ENCODE measurements around the gene TCP1. TPM values are rescaled to one million over a fixed set of nuclear protein-coding genes. Genes with fewer than 3 reads are reported as not detected.
"Not testable (repeated sequence)": the region's sequence is repeated elsewhere in the genome, so short reads cannot be mapped to it uniquely, and the experiment has no call there.

TCP1 gene
- total RNA-seq, 1 experiment from 2014 or later, result 340 TPM

DNA sequence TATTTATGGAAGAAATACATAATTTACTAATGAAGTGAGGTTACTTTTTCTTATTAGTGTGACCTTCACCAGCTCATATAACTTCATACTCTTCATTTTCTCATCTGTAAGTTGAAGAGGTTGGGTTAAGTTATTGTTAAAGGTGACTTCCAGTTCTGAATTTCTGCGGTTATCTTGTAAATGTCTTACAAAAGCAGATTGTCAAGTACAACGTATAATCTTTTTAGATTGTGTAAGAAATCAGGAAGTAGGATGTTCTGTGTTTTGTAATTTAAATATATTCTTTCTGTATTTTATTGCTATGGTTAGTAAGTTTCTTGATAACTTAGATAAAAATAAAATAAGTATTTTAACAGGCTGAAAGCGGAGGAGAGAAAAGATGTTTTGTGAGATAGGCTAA is 50.1 kb downstream of the TCP1 start:
- Histone ChIP-seq H3K36me3 (ENCODE audit: control insufficient read depth, insufficient read depth, low read length) (peaks cover 49% of the 10 kb centered on the region), H3K4me3 (ENCODE audit: low read depth in 2 of 2, low read length in 2 of 2) (no peak overlapping the region), H3K27me3 (ENCODE audit: control insufficient read depth, insufficient read depth, low read length) (no peaks in the 10 kb centered on the region), H3K9me3 (ENCODE audit: control insufficient read depth, insufficient read depth, low read depth, low read length) (no peaks in the 10 kb centered on the region), H3K4me1 (ENCODE audit: control insufficient read depth, insufficient read depth, low read length) (no peaks in the 10 kb centered on the region; the same call in 1 of the 2 replicates), H3K27ac (ENCODE audit: low read length) (no peak overlapping the region)
- intact Hi-C loops (cut with micrococcal nuclease; ENCODE audit: unreplicated experiment), result no loop called here
- DNase-seq (ENCODE audit: low read depth, low spot score) (no peak), ATAC-seq (no peak)
- TSS peak; percentile 9 for BruUV-seq (replicated peaks)
- in situ Hi-C loops (cut with HindIII; ENCODE audit: low pct_unique_long_range_greater_than_20kb, low sequenced_read_pairs), result no loop called here
- ChIA-PET POLR2A (no interaction called here), CTCF (no interaction called here)
- TF ChIP-seq, protein P1, sequence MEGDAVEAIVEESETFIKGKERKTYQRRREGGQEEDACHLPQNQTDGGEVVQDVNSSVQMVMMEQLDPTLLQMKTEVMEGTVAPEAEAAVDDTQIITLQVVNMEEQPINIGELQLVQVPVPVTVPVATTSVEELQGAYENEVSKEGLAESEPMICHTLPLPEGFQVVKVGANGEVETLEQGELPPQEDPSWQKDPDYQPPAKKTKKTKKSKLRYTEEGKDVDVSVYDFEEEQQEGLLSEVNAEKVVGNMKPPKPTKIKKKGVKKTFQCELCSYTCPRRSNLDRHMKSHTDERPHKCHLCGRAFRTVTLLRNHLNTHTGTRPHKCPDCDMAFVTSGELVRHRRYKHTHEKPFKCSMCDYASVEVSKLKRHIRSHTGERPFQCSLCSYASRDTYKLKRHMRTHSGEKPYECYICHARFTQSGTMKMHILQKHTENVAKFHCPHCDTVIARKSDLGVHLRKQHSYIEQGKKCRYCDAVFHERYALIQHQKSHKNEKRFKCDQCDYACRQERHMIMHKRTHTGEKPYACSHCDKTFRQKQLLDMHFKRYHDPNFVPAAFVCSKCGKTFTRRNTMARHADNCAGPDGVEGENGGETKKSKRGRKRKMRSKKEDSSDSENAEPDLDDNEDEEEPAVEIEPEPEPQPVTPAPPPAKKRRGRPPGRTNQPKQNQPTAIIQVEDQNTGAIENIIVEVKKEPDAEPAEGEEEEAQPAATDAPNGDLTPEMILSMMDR (IDR thresholded peaks at IDR 0.05), result no peak
- TF ChIP-seq POLR2AphosphoS5 (IDR thresholded peaks at IDR 0.05; ENCODE audit: low read depth, low read length), result no peak
- TF ChIP-seq SIN3A (IDR thresholded peaks at IDR 0.05; ENCODE audit: borderline replicate concordance, insufficient read depth, low read depth, low read length), result no peak
- TF ChIP-seq TCF7L2 (IDR thresholded peaks at IDR 0.05; ENCODE audit: low read depth, low read length), result no peak
- no peak for TF ChIP-seq REST (IDR thresholded peaks at IDR 0.05; ENCODE audit: insufficient read depth in 1 of 2, low read depth in 2 of 2, low read length in 1 of 2)

GRCh38 chr6:159736908-159737307 is 52.5 kb downstream of the TCP1 start:
- CTCF ChIA-PET, result no interaction called here
- BruUV-seq (replicated peaks), result no TSS peak
- Histone ChIP-seq H3K27ac (ENCODE audit: low read length) (no peak overlapping the region), H3K27me3 (ENCODE audit: control insufficient read depth, insufficient read depth, low read length) (no peaks in the 10 kb centered on the region), H3K9me3 (ENCODE audit: control insufficient read depth, insufficient read depth, low read depth, low read length) (no peaks in the 10 kb centered on the region), H3K4me1 (ENCODE audit: control insufficient read depth, insufficient read depth, low read length) (no peaks in the 10 kb centered on the region; the same call in 1 of the 2 replicates), H3K4me3 (ENCODE audit: low read depth in 2 of 2, low read length in 2 of 2) (no peak overlapping the region), H3K36me3 (ENCODE audit: control insufficient read depth, insufficient read depth, low read length) (peaks cover 29% of the 10 kb centered on the region)
- ATAC-seq (no peak), DNase-seq (ENCODE audit: low read depth, low spot score) (no peak)
- TF ChIP-seq TCF7L2 (IDR thresholded peaks at IDR 0.05; ENCODE audit: low read depth, low read length) (no peak), REST (IDR thresholded peaks at IDR 0.05; ENCODE audit: insufficient read depth in 1 of 2, low read depth in 2 of 2, low read length in 1 of 2) (no peak), SIN3A (IDR thresholded peaks at IDR 0.05; ENCODE audit: borderline replicate concordance, insufficient read depth, low read depth, low read length) (no peak), POLR2AphosphoS5 (IDR thresholded peaks at IDR 0.05; ENCODE audit: low read depth, low read length) (no peak)
- TF ChIP-seq, protein P1 (IDR thresholded peaks at IDR 0.05), result no peak
- intact Hi-C loops (cut with micrococcal nuclease; ENCODE audit: unreplicated experiment) (no loop called here), in situ Hi-C loops (cut with HindIII; ENCODE audit: low pct_unique_long_range_greater_than_20kb, low sequenced_read_pairs) (no loop called here)
- POLR2A ChIA-PET, result interaction anchor here (0.6 kb wide), 2 partner anchors 22 to 715 kb away, joined by 3 to 8 read pairs; no protein-coding TSS in a partner anchor

- Histone ChIP-seq H3K36me3 (ENCODE audit: control insufficient read depth, insufficient read depth, low read length) (peaks cover 17% of the 10 kb centered on the region), H3K4me1 (ENCODE audit: control insufficient read depth, insufficient read depth, low read length) (peaks cover 21% of the 10 kb centered on the region)
- H3K27ac ChIP-seq (ENCODE audit: low read length); in situ Hi-C loops (cut with HindIII; ENCODE audit: low pct_unique_long_range_greater_than_20kb, low sequenced_read_pairs); ATAC-seq; POLR2A ChIA-PET; intact Hi-C loops (cut with micrococcal nuclease; ENCODE audit: unreplicated experiment); H3K27me3 ChIP-seq (ENCODE audit: control insufficient read depth, insufficient read depth, low read length); DNase-seq (ENCODE audit: low read depth, low spot score); H3K4me3 ChIP-seq (ENCODE audit: low read depth in 2 of 2, low read length in 2 of 2); BruUV-seq (replicated peaks); H3K9me3 ChIP-seq (ENCODE audit: control insufficient read depth, insufficient read depth, low read depth, low read length); CTCF ChIA-PET: not testable (repeated sequence)
These were observed 56.0 kb downstream of the TCP1 start for GRCh38 chr6:159733395-159733794.

- in situ Hi-C loops (cut with HindIII; ENCODE audit: low pct_unique_long_range_greater_than_20kb, low sequenced_read_pairs); DNase-seq (ENCODE audit: low read depth, low spot score); CTCF ChIA-PET; intact Hi-C loops (cut with micrococcal nuclease; ENCODE audit: unreplicated experiment); H3K4me3 ChIP-seq (ENCODE audit: low read depth in 2 of 2, low read length in 2 of 2); H3K27me3 ChIP-seq (ENCODE audit: control insufficient read depth, insufficient read depth, low read length); H3K27ac ChIP-seq (ENCODE audit: low read length); H3K9me3 ChIP-seq (ENCODE audit: control insufficient read depth, insufficient read depth, low read depth, low read length); BruUV-seq (replicated peaks); POLR2A ChIA-PET; ATAC-seq: not testable (repeated sequence)
- peaks cover 22% of the 10 kb centered on the region for H3K36me3 ChIP-seq (ENCODE audit: control insufficient read depth, insufficient read depth, low read length)
- H3K4me1 ChIP-seq (ENCODE audit: control insufficient read depth, insufficient read depth, low read length), result peaks cover 21% of the 10 kb centered on the region
These were observed 56.9 kb downstream of the TCP1 start for GRCh38 chr6:159732550-159732949.
